Fibroblast of villous mesenchyme (primary cell): Measurements from ENCODE around the gene SECISBP2. TPM values are rescaled to one million over a fixed set of nuclear protein-coding genes. Genes with fewer than 3 reads are reported as not detected.

Source experiments
- DNase-seq: peaks from one replicate; pipeline ENCODE4 v3.0.0-alpha.2; 2010; ENCODE audit warnings: low read depth
- H3K4me3 ChIP-seq: 2 replicates; pipeline ENCODE4 v1.5.1; 2011; ENCODE audit warnings: low read depth, mild to moderate bottlenecking, low read length
- CTCF ChIP-seq: IDR thresholded peaks from 2 replicates; pipeline ENCODE4 v1.5.1; 2012; ENCODE audit warnings: low read depth, mild to moderate bottlenecking, low read length; ENCODE audit not compliant: insufficient read depth
- total RNA-seq: library from RNA; depleted of rRNA; stranded (reverse); fragments of >200 nt; gene quantifications from 2 replicates; pipeline ENCODE4 v1.2.3, GENCODE V29; 2012

SECISBP2 gene
- total RNA-seq, 1 donor, result 23.3 TPM

- no peak overlapping the region for H3K4me3 ChIP-seq
- DNase-seq, result no peak
- no peak for TF ChIP-seq CTCF
Observed at GRCh38 chr9:89353989-89354388, 35.7 kb downstream of the SECISBP2 start.

- no peak overlapping the region for H3K4me3 ChIP-seq
- DNase-seq, result no peak
- no peak for TF ChIP-seq CTCF
Observed at GRCh38 chr9:89354471-89354870, 36.2 kb downstream of the SECISBP2 start.

GRCh38 chr9:89356782-89357181 lies 38.5 kb downstream of the SECISBP2 start:
- no peak for DNase-seq
- no peak for TF ChIP-seq CTCF
- no peak overlapping the region for H3K4me3 ChIP-seq

GRCh38 chr9:89357331-89358197 lies 39.3 kb downstream of the SECISBP2 start:
- no peak for DNase-seq
- no peak overlapping the region for H3K4me3 ChIP-seq
- no peak for TF ChIP-seq CTCF

GRCh38 chr9:89358376-89358916 lies 40.1 kb downstream of the SECISBP2 start:
- TF ChIP-seq CTCF, result no peak
- H3K4me3 ChIP-seq, result no peak overlapping the region
- no peak for DNase-seq

GRCh38 chr9:89358985-89359384 lies 40.7 kb downstream of the SECISBP2 start:
- TF ChIP-seq CTCF, result no peak
- no peak overlapping the region for H3K4me3 ChIP-seq
- DNase-seq, result no peak
